Measurements from ENCODE around the gene PCSK1.

PCSK1 gene

DNA sequence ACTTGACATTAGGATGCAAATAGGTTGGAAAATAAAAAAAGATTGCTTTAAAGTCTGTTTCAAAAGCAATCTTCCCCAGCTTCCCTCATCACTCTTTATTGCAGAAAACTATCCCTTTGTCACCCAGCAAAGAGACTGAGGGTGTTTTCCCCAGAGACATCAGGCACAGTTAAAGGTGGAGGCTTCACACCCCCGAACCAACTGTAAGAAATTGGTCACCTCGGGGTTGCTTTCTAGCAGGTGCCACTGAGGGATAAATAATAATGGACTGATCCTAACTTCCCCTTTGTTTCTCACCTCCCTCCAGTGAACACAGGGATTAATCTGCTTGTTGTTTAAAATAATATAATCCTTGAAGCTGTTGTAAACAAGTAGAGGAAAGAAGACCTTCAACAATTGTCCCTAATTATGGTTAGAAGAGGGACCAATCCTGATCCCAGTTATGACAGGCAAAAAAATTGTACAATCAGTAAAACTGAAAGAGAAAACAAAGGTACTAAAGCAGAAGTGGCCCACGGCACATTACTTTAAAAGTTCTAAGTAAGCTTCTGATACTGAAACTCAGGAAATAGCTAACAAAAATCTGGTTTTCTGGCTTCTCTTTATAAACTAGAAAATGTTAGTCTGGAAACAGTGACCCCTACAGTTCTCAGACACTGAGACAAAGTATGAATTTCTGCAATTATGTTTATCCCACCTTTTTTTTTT lies 6.6 kb upstream of the PCSK1 start:
- peaks cover 4% of the 10 kb centered on the region for H3K4me1 Mint-ChIP-seq
- no peaks in the 10 kb centered on the region for H3K36me3 Mint-ChIP-seq
- peaks cover 37% of the 10 kb centered on the region for H3K27me3 Mint-ChIP-seq
- no peaks in the 10 kb centered on the region for H3K9me3 Mint-ChIP-seq
- H3K4me3 Mint-ChIP-seq, result no peak overlapping the region
- no peak overlapping the region for H3K27ac Mint-ChIP-seq

DNA sequence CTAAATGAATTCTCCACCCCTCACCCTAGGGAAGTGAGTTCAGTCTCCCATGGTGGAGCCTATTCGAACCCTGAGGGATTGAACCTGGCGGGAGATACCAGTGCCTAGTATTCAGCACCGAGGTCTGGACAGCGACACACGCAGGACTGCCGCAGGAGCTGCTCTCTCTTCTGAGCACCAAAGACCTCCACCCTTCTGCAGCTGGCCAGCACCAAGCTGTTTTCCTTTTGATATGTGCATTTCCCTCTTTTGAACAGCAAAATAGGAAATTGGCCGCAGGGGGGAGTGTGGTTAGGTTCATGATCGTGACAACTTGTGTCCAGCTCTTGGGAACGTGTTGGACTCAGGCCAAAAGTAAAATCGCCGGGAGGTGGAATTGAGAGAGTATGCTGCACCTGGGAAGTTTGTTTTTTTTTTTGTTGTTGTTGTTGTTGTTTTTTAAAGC lies 1.2 kb upstream of the PCSK1 start:
- no peak overlapping the region for H3K27ac Mint-ChIP-seq
- H3K4me3 Mint-ChIP-seq, result no peak overlapping the region
- no peaks in the 10 kb centered on the region for H3K36me3 Mint-ChIP-seq
- peaks cover 66% of the 10 kb centered on the region for H3K27me3 Mint-ChIP-seq
- no peaks in the 10 kb centered on the region for H3K4me1 Mint-ChIP-seq
- peaks cover 6% of the 10 kb centered on the region for H3K9me3 Mint-ChIP-seq

- Mint-ChIP-seq H3K36me3 (no peaks in the 10 kb centered on the region), H3K4me1 (no peaks in the 10 kb centered on the region), H3K27ac (no peak overlapping the region), H3K27me3 (peaks cover 59% of the 10 kb centered on the region), H3K4me3 (no peak overlapping the region), H3K9me3 (peaks cover 6% of the 10 kb centered on the region)
Measured at GRCh38 chr5:96432216-96433065, 607 bp downstream of the PCSK1 start.

DNA sequence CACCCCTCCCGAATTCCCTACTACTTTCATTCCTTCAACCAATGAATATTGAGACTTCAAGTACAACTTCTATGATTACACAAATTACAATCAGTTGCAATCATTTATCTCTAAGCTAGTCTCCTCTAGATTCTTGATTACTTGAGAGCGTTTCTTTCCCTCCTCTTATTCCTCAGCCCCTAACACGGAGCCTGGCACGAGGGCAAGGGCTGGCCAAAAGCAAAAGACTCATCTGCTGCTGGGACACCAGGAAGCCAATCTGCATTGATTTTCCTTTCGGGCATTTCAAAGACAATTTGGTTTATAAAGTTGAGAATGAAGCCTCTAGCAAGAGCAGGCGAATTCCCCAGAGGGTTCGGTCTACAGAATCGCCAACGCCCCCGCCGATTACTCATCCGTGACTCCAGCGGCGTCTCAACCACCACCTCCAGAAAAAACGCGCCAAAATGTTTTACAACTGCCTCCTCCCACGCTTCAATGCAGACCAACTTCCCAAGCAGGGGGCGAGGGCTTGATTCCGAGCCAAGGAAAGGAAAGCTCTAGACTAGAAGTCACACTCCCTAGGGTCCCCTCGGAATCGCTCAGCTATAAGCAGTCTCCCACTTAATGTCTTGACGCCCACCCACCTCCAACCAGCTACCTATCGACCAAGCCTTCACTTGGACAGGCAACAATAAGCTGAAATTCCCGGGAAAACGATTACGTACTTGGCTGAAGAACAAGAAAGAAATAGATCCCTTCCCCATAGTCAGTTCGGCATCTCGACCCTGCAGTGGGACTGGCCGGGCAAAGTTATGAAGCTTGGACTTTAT lies 1.5 kb downstream of the PCSK1 start:
- Mint-ChIP-seq H3K36me3 (no peaks in the 10 kb centered on the region), H3K27ac (no peak overlapping the region), H3K4me3 (no peak overlapping the region), H3K9me3 (peaks cover 6% of the 10 kb centered on the region), H3K4me1 (no peaks in the 10 kb centered on the region), H3K27me3 (peaks cover 59% of the 10 kb centered on the region)

DNA sequence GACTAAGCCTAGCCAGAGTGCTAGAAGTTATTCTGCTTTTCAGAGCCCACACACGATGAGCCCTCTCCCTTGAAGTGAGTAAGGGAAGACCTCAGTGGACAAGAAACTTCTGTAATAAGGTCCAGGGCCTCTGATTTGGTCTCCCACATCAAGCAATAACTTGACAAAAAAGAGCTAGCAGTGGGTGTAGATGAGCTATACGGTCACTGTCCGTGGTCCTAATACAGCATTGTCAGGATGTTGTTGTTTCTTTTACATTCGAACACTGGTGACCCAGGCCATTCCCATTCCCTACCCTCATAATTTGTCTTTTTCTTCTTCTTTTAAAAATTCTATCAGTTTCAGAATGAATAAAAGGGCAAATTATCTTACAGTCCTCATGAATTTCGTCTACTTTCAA lies 5.2 kb downstream of the PCSK1 start:
- Mint-ChIP-seq H3K36me3 (no peaks in the 10 kb centered on the region), H3K9me3 (peaks cover 6% of the 10 kb centered on the region), H3K4me3 (no peak overlapping the region), H3K4me1 (no peaks in the 10 kb centered on the region), H3K27me3 (peaks cover 40% of the 10 kb centered on the region), H3K27ac (no peak overlapping the region)

- Mint-ChIP-seq H3K4me1 (no peaks in the 10 kb centered on the region), H3K27me3 (peaks cover 36% of the 10 kb centered on the region), H3K36me3 (no peaks in the 10 kb centered on the region), H3K4me3 (no peak overlapping the region), H3K27ac (no peak overlapping the region), H3K9me3 (peaks cover 6% of the 10 kb centered on the region)
Measured at GRCh38 chr5:96426831-96427230, 6.2 kb downstream of the PCSK1 start.

- no peaks in the 10 kb centered on the region for H3K36me3 Mint-ChIP-seq
- no peak overlapping the region for H3K27ac Mint-ChIP-seq
- no peak overlapping the region for H3K4me3 Mint-ChIP-seq
- H3K27me3 Mint-ChIP-seq, result peaks cover 31% of the 10 kb centered on the region
- no peaks in the 10 kb centered on the region for H3K4me1 Mint-ChIP-seq
- no peaks in the 10 kb centered on the region for H3K9me3 Mint-ChIP-seq
Measured at GRCh38 chr5:96425443-96425842, 7.6 kb downstream of the PCSK1 start.

GRCh38 chr5:96415897-96416296 lies 17.2 kb downstream of the PCSK1 start:
- Mint-ChIP-seq H3K4me1 (no peaks in the 10 kb centered on the region), H3K27me3 (peaks cover 7% of the 10 kb centered on the region), H3K4me3 (no peak overlapping the region), H3K36me3 (no peaks in the 10 kb centered on the region), H3K27ac (no peak overlapping the region), H3K9me3 (no peaks in the 10 kb centered on the region)

GRCh38 chr5:96412868-96413449 lies 20.1 kb downstream of the PCSK1 start:
- Mint-ChIP-seq H3K4me1 (no peaks in the 10 kb centered on the region), H3K36me3 (no peaks in the 10 kb centered on the region), H3K9me3 (no peaks in the 10 kb centered on the region)

DNA sequence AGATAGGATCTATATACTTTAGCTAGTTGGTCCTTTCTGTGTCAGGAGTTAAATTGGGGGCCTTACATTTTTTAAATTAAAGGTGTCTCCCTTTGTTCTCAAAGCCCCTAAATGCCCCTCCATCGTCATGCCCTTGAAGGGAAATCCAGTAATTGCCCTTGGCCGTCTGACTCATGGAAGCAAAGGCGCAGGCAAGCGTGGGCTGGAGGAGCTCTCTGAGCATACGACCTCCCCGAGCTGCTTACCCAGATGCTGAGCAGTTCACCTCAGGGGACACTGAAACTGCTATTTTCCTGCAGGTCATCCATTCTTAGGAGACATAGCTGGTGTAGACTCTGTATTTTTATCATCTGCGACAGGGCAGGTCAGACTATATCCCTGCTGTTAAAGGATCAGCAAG lies 23.0 kb downstream of the PCSK1 start:
- H3K9me3 Mint-ChIP-seq, result no peaks in the 10 kb centered on the region
- no peak overlapping the region for H3K4me3 Mint-ChIP-seq
- no peak overlapping the region for H3K27ac Mint-ChIP-seq
- H3K4me1 Mint-ChIP-seq, result no peaks in the 10 kb centered on the region
- no peaks in the 10 kb centered on the region for H3K27me3 Mint-ChIP-seq
- no peaks in the 10 kb centered on the region for H3K36me3 Mint-ChIP-seq

More at GRCh38 chr5:96412868-96413449, 20.1 kb downstream of the PCSK1 start:
- Mint-ChIP-seq H3K27me3 (peaks cover 2% of the 10 kb centered on the region), H3K4me3 (no peak overlapping the region), H3K27ac (no peak overlapping the region)

GRCh38 chr5:96408841-96409538 lies 24.1 kb downstream of the PCSK1 start:
- no peaks in the 10 kb centered on the region for H3K36me3 Mint-ChIP-seq
- H3K9me3 Mint-ChIP-seq, result no peaks in the 10 kb centered on the region

DNA sequence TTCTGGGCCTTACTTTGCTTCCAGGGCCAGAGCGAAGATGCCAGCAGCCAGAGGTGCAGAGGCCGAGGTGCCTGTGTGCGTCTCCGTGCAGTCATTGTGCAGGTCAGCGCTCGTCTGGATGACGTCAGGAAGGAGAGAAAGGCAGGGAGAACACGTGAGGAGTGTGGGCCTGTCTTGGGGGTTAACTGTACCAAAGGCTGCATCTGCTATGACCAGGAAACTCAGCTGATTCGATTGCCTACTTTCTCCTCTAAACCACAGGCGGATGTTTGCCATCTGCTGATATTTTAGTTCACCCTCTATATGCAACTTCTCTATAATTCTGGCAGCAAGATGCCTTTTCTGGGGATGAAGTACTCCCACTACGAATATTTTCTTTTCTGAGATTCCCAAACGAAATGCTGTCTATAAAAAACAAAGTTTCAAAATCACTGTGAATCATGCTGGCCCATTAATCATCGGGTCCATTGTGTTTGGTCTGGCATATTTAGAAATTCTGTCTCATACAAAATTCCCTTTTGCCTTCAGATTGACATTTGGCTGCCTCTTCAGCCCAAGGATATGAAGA lies 24.8 kb downstream of the PCSK1 start:
- Mint-ChIP-seq H3K36me3 (no peaks in the 10 kb centered on the region), H3K27ac (no peak overlapping the region), H3K4me1 (no peaks in the 10 kb centered on the region), H3K9me3 (no peaks in the 10 kb centered on the region), H3K27me3 (no peaks in the 10 kb centered on the region), H3K4me3 (no peak overlapping the region)

More at GRCh38 chr5:96408841-96409538, 24.1 kb downstream of the PCSK1 start:
- no peaks in the 10 kb centered on the region for H3K4me1 Mint-ChIP-seq
- H3K27ac Mint-ChIP-seq, result no peak overlapping the region
- H3K27me3 Mint-ChIP-seq, result no peaks in the 10 kb centered on the region
- H3K4me3 Mint-ChIP-seq, result no peak overlapping the region

GRCh38 chr5:96407436-96407835 lies 25.6 kb downstream of the PCSK1 start:
- Mint-ChIP-seq H3K36me3 (no peaks in the 10 kb centered on the region), H3K27me3 (no peaks in the 10 kb centered on the region), H3K4me1 (no peaks in the 10 kb centered on the region), H3K9me3 (no peaks in the 10 kb centered on the region), H3K4me3 (no peak overlapping the region), H3K27ac (no peak overlapping the region)

GRCh38 chr5:96404191-96404867 lies 28.7 kb downstream of the PCSK1 start:
- H3K4me1 Mint-ChIP-seq, result no peaks in the 10 kb centered on the region
- no peaks in the 10 kb centered on the region for H3K36me3 Mint-ChIP-seq
- no peak overlapping the region for H3K27ac Mint-ChIP-seq
- H3K27me3 Mint-ChIP-seq, result no peaks in the 10 kb centered on the region
- H3K9me3 Mint-ChIP-seq, result no peaks in the 10 kb centered on the region
- H3K4me3 Mint-ChIP-seq, result no peak overlapping the region
